Epidermal melanocyte (primary cell): ENCODE measurements around the gene PNMT.
A peak's percentile ranks its signal among the peaks of the same experiment; 100 is the strongest.

ENCODE experiments used
- DNase-seq: peaks from one replicate; pipeline ENCODE4 v3.0.0; 2011; ENCODE audit warnings: low spot score; ENCODE audit not compliant: insufficient read length

The PNMT gene

DNA sequence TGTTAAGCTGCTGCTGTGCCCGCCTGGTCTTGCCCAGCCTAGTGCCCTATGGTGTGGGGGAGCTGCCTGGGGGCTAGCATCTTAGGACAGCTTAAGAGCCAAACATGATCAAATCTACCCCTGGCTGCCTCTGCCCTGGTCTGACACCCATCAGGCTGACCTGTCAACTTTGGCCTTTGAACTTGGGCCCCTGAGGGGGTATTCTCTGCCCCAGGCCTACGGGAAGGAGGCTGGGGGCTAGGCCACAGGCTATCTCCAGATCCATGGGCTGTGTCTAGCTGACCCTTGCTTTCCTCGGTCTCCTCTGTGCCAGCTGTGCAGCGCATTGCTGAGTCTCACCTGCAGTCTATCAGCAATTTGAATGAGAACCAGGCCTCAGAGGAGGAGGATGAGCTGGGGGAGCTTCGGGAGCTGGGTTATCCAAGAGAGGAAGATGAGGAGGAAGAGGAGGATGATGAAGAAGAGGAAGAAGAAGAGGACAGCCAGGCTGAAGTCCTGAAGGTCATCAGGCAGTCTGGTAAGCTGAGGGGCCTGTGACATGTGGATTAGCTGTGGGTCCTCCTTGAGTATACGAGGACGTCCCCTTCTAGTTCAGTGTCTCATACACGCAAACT, 34.6 kb upstream of the PNMT start:
- no peak for DNase-seq

GRCh38 chr17:39634384-39634871, 33.8 kb upstream of the PNMT start:
- peak; percentile 80 for DNase-seq

GRCh38 chr17:39635614-39636176, 32.6 kb upstream of the PNMT start:
- no peak for DNase-seq

- DNase-seq = no peak
Measured at GRCh38 chr17:39636587-39636926, 31.7 kb upstream of the PNMT start.

GRCh38 chr17:39636927-39637736, 31.1 kb upstream of the PNMT start, which contains the start of gene STARD3:
TSS of gene STARD3 (plus strand) at chr17:39637144. CDS start at chr17:39653532, 16,388 bp downstream.
- DNase-seq = peak; percentile 96

- DNase-seq = no peak
Measured at GRCh38 chr17:39638317-39638716, 29.9 kb upstream of the PNMT start.

- DNase-seq = no peak
Measured at GRCh38 chr17:39639043-39639442, 29.2 kb upstream of the PNMT start.

DNA sequence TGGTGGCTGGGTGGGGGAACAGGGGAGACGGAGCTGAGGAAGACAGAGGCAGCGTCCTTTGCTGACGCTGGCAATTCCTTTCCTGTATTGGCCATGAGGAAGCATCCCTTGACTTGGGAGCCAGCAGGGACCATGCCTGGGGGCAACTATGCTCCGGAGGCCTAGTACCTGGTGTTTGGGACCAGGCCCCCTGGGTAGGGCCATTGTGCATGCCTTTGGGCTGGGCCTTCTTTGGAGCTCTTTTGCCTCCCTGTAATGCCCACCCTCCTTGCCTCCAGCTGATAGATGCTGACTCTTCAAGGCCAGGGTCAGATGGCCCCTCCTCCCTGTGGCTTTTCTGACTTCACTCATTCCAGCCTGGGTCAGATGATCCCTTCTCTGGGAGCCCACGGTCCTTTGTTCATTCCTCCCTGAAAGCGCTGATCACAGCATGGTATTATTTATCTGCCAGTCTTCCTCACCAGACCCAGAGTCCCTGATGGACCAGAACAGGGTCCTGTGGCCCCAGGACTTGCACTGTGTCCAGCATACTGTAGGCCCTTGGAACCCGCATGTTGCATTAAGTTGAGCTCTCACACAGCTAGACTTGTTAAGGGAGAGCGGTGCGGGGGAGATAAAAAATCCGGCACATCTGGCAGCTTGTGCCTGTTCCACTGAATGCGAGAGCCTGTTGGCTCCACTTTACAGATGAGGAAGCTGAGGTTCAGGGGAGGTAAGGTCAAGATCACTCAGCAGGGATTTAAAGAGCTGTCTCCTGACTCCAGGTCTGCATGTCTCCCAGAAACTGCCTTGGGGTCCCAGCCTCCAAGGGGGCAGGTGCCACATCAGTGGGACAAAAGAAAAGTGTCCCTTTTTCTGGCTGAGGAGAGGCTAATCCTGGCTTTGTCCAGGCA, 28.4 kb upstream of the PNMT start:
- no peak for DNase-seq

DNA sequence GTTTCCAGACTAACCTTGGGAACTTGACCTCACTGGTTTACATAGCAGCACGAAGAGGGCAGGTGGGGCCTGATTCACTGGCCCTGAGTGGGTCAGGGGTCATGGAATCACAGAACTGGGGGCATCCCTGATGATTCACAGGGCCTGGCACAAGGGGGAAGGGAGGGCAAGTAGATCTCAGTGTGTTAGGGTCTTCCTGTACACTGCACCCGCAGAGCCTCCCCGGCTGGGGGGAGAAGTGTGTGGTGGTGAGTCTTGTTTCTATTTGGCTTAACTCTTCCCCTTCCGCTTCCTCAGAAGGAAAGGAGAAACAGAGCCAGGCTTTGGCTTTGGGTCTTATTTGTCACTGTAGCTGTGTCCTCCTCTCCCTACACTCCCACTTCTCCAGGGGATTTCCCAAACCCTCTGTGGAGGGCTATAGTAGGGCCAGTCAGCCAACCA, 27.6 kb upstream of the PNMT start:
- DNase-seq = no peak

GRCh38 chr17:39641097-39641496, 27.2 kb upstream of the PNMT start:
- no peak for DNase-seq

- no peak for DNase-seq
Measured at GRCh38 chr17:39641883-39642282, 26.4 kb upstream of the PNMT start.

DNA sequence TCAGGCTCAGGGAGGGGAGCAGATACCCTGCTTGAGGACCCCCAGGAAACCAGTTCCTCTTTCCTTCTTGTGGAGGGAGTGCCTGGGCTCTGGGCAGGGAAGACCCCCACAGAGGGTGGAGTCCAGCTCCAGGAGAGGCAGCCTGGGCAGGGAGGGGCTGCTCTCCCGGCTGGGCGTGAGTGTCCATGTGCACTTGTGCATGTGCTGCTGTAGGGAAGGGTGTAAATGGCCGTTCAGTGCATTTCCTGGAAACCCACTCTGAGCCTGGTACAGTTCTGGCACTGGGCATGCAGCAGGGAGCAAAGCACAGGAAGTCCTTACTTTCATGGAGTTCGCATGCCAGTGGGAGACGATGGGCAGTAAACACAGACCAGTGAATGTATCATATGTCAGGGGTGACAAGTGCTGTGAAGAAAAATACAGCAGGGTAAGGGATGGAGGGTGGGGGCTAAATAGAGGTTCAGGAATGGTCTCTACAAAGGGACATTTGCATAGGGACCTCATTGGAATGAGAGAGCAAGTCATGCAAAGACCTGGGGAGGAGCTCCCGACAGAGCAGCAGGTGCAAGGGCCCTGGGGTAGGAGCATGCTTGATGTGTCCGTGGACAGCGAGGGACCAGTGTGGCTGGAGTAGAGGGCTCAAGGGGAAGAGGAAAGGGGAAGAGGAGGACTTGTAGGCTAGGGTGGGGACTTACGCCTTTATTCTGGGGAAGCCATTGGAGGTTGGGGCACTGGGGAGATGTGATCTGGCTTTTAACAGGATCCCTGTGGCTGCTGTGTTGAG, 25.8 kb upstream of the PNMT start:
- no peak for DNase-seq

- DNase-seq = no peak
Measured at GRCh38 chr17:39643271-39643670, 25.0 kb upstream of the PNMT start.

GRCh38 chr17:39647256-39647655, 21.0 kb upstream of the PNMT start:
- no peak for DNase-seq

GRCh38 chr17:39648616-39649366, 19.5 kb upstream of the PNMT start:
- DNase-seq = no peak

GRCh38 chr17:39650121-39650579, 18.1 kb upstream of the PNMT start:
- no peak for DNase-seq

DNA sequence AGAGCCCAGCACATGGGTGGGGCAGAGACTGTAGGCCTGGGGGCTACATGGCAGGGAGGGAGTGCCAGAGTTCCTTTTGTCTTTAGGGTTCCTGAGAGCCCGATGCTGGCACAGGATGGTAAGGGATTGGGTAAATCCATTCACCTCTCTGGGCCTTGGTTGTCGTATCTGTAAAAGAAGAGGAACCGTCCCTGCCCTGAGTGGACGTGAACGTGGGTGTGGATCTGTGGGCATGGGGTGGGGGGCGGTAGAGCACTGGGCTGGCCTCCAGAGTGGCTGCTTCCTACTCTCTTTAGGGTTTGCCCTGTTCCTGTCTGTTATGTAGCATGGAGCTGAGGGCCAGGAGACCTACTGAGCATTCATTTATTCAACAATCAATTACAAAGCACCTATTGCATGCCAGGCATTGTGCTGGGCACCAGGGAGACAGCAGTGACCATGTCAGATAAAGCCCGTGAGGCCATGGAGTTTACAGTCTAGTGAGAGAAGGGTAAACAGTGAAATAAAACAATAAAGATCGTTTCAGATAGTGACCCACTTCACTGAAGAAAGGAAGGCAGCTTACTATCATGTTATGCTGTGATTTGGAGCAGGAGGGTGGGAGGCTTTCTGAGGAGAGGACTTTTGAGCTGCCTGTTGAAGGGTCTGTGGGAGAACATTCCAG, 16.2 kb upstream of the PNMT start:
- no peak for DNase-seq

DNA sequence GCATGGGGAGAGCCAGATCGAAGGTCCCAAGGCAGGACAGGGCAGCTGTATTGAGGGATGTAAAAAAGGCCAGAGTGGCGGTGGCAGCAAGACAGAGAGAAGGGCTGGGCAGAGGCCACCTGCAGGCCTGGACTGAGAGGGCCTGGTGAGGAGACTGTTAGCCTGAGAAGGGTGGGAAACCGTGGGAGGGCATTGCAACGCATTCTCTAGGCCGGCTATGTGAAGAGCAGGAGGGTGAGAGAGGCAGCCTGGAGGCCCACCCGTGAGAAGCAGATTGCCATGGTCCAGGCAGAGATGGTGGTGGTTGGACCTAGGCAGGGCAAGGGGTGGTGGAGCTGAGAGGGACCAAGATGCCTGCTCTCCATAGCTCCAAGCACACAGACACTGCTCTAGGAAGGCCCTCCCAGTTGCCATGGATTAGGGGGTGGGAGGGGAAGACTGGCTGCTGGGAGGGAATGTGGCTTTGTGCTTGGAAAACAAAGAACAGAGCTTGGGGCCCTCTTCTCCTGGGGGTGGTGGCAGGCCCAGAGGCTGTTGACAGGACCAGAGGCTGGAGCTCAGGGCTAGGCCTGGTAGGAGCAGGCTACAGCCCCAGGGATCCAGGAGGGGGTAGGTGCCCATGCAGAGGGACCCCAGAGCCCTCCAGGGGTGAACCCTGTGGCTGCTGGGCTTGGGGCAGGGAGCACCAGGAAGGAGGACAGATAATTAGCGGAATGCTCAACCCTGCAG, 15.5 kb upstream of the PNMT start:
- DNase-seq = no peak

GRCh38 chr17:39653316-39653661, 15.0 kb upstream of the PNMT start:
- DNase-seq = no peak
